ENCODE results near the gene FARS2.
"Not testable (repeated sequence)": the region's sequence is repeated elsewhere in the genome, so short reads cannot be mapped to it uniquely, and the experiment has no call there.

Gene FARS2

DNA sequence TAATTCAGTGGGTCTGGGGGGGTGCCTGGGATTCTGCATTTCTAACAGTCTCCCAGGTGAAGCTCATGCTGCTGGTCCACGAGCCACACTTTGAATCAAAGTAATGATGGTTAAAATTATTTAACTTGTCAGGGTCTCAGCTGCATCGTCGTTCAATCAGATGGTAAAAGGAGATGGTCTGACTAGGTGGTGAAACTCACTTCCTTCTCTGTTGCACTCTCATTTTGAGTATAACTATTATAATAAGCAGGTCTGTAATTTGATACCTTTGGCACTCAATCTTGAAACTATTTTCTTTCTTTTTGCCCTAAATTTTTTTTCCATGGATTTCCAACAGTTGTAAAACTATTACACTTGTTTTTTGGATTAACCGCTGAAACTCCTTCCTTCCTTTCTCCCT lies 292.5 kb downstream of the FARS2 start:
- DNase-seq: no peak

DNA sequence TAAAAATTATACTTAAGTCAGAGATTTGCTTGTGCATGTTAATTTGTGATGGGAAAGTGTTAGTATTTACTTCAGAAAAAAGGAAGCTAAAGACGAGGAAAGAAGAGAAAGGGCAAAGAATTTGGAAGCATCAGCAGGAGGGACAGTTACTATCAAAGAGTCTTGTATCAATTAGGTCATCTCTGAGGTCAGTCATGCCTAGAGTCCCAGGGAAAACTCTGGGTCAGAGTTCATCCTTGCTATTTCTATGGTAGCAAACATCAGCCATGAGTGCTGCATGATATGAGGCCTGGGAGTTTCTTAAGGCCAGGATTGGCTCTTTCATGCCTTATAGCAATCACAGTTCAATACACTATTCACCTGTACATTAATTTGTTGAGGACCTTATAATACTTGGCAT lies 292.9 kb downstream of the FARS2 start:
- DNase-seq: no peak

DNA sequence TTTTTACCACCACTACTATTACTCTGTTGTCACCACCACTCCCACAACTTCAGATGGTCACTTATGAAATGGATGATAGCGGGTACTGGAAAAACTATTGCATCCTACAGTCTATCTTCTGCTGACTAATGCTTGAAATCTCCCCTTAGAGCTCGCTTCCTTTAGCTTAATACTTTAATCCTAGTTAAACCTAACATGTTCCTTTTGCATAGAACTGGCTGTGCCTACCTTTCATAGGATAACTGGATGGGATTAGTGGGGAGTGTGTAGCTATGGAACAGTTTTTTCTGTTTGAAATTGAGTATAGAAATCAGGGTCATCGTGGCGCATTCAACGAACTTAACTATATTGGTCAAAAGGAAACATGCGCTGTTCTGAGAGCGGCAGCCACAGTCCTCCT lies 294.7 kb downstream of the FARS2 start:
- no peak for DNase-seq

DNA sequence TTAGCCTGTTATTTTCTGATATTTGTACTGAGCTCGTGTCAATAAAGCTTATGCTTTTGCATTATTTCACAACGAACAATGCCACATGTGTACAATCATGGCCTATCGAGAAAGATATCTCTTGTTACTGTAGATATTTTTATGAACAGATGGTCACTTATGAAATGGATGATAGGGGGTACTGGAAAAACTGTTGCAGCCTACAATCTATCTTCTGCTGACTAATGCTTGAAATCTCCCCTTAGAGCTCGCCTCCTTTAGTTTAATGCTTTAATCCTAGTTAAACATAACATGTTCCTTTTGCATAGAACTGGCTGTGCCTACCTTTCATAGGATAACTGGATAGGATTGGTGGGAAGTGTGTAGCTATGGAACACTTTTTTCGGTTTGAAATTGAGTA lies 296.2 kb downstream of the FARS2 start:
- DNase-seq: no peak

DNA sequence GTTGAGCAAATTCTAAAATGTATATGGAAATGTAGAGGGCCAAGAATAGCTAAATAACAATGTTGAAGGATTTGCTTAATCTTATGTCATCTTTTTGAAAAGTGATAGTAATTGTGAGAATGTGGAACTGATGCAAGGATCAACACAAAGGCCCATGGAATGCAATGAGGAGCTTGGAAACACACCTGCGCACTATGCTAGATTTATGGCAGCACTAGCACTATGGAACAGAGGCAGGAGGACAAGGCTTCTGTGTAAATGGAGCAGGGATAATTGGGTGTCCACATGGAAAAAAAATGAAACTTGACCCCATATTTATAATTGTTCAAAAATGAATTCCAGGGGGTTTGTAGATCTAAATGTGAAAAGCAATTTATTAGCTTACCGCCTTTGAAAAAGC lies 298.3 kb downstream of the FARS2 start:
- DNase-seq: no peak

DNA sequence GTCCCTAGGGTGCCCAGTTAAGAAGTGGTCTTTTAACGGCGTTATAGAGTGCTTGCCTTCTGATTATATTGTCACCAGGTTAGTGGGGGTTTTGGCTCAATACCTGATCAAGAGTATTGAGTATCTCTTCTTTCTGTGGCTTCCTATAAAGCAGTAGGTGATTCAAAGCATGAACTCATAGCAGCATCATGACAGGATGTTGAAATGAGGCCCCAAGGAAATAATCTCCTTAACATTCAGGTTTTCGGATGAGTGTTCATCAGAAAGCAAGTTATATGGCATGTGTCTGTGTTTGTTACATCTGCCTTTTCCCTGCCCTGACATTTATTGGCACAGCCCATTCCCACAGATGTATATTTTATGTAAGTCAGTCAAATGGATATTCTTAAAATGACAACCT lies 301.0 kb downstream of the FARS2 start:
- DNase-seq: no peak

DNA sequence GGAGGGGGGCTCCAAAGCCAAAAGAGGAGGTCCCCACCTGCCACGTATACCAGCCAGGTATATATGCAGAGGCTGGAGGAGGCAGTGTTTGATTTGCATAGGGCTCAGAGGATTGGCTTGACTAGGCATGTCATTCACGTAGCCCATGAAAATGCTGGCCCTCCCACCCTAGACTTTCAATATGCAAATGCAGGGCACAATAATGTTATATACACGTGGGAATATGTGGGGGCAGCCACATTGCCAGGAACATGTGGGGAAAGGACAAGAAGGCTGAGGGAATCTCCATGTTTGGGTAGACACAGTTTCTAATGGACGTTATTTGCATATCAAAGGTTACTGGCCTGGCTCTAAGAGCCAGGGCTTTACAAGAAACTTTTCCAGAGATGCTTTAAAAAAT lies 301.8 kb downstream of the FARS2 start:
- no peak for DNase-seq

DNA sequence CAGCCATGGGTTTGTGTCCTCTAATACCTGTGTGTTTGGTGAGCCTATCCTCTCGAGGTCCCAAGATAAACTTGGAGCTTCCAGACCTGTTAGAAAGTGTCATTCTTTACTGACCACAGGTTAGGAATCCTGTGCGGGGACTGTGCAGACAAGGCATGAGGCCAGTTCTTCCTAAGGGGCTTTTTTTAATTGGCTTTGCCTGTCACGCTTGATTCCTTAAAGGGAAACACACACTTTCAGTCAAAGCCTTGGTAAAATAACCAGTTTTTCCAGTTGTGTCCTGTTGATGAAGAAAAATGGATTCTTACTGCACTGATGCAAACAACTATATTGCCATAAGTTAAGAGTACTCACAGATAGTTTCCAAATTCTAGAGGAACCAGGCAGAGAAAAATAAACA lies 303.4 kb downstream of the FARS2 start:
- not testable (repeated sequence) for DNase-seq

DNA sequence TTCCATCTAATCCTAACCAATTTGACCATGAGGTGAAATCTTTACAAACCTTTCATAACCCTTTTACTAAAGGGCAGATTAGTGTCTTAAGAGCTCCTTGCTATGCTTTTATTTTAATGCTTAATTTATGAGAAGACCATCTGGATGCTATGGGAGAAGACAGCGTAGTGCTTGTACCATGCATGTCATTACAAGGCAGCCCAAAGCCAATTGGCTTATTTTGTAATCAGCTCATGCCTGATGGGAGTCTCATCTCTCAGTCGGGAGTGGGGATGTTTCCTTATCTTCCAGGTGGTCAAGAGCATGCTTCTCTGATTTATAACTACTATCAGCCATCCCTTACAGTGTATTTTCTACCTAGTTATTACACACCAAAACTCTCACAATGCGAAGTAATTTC lies 304.7 kb downstream of the FARS2 start:
- no peak for DNase-seq

DNA sequence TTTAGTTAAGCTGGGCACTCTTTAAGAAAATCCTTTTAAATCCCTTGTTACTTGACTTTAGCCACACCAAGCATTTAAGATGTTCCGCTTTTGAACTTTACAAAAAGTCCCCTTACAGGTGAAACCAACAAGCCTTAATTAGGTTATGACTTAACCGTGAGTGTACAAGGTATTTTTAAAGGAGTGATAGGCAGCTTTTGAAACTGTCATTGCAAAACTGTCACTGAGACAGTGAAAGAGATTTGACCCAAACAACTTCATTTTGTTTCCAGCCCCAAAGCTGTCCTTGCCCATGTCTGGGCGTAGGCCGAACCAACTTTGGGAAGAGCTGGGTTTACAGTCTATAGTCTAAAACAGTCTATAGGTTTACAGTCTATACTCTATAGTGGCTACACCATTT lies 305.4 kb downstream of the FARS2 start:
- no peak for DNase-seq

DNA sequence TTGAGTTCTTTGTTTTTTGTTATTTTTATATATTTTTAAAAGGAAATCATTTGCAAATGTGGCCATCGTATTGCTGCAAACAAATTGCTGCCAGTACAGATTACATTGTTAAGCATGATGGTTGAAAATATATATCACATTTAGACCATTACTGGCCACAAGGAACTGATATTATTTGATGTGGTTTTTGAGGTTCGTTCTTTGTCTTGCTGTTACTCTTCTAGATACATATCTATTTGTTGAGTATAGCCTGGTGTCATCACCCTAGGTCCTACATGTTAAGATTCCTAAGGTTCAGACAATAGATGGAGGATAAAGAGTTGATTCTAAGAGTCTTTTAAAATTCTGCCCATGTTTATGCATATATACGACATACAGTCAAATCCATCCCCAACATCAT lies 306.0 kb downstream of the FARS2 start:
- DNase-seq: no peak

DNA sequence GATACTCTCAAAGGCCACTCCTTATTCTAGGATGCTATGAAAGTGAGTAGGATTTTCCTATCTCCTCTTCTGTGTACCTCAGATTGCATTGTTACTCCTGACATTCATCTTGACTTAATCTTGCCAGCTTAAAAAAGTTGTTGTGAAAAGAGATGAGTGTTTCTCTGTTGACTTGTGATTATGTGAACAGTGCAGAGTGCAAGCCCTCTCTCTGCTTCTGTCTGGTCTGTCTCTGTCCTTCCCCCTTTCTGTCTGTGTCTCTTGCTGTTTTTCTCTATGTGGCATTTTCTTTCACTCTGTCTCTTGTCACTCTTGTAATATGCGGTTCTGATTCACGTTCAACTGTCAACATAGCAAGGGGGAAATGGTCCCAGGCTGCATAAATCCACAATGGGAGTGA lies 306.6 kb downstream of the FARS2 start:
- no peak for DNase-seq

DNA sequence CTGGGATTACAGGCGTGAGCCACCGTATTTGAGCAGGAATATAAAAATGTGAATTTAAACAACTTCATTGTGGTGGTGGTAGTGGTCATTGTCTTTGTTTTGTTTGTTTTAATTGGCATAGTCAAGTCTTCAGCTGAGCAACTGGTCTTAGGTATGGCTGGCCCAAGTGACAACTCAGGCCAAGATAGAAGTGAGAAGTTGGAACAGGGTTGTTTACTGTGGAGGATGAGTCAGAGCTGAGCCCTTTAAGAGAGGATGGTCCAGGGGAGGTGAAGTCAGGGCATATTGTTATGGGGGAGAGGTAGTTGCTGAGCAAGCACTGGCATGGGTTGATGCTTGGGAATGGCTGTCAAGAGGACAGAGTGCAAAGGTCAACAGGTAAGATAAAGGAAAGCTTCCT lies 308.2 kb downstream of the FARS2 start:
- no peak for DNase-seq

DNA sequence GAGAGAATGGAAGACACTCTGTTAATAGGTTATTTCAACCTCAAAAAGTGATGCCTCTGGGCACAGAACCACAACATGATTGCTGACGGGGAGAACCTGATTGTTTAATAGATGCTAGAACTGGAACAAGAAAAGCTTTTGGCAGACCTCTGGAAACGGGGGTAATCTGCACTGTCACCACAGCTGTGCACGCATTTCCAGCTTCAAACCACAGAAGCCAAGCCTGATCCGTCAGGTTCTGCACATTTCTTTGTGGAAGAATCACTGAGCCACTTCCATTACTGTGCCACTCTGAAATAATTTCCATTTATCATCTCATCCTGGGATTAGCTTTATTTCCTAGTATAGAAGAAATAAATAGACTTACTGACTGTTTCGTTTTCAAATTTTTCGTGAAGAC lies 309.3 kb downstream of the FARS2 start:
- no peak for DNase-seq

DNA sequence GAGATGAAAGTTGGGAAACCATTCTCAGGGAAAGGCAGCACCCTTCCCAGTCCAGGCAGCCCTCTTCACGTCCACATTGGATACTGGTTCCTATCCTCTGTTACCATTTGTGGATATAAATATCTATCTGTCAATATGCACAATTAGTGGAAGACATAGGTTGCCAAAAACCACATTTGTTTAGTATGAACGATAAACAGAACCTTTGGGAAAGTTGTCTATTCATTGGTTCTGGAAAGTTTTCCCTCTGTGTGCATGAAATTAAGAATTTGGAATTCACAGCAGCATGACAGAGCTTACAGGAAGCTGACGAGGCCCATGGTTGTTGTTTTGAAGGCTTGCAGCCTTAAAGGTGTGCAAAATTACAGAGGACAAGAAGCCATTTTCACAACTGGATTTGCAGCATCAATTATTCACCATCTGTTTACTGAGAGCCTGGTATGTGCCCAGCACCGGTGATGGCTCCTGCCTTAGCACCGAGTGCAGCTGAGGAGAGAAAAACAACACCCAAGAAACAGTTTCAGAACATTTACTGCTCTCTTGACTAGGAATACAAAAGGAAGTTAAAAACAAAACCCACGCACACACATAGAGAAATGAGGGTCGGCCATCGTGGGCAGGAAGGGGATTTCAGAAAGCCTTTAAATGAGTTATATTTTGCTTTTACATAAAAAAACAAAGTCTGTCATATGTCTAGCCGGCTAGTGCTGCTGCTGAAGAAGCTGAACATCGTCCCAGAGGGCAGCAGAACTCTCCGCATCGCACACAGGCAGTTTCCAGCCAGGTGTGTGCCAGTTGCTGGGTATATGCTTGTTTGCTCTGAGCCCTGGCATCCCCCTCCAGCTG lies 319.6 kb downstream of the FARS2 start:
- DNase-seq: no peak

DNA sequence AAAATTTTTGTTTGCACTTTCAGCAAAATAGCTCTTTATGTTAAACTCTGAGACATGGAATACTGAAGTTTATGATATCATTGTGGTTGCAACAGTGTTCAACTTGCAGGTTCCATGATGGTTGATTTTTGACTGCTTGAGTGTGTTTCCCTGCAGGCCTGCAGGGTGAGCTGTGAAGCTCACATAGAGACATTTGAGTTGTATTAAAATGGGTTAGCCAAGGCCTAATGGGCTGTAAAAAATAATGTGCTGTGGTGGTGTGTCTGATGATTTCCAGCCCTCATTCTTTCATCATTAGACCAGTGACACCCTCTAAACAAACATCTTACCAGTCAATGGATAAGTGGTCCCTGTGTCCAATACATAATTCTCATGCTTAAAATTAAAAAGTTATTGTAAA lies 321.4 kb downstream of the FARS2 start:
- no peak for DNase-seq

DNA sequence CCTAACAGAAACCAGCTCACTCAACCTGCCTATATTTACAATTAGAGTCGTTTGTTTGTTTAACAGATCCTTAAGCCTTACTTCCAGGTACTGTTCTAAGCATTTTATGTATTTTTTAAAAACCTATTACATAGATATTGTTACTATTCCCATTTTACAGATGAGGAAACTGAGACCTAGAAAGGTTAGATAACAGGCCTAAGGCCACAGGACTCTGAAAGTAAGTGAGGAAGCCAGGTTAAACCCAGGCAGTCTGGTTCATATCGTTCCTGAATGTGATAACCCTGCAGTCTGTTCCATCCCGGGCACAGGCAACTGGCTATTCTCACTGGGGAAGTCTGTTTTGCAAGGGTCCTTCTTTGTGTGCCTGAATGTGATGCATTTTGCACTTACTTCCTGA lies 322.2 kb downstream of the FARS2 start:
- no peak for DNase-seq

DNA sequence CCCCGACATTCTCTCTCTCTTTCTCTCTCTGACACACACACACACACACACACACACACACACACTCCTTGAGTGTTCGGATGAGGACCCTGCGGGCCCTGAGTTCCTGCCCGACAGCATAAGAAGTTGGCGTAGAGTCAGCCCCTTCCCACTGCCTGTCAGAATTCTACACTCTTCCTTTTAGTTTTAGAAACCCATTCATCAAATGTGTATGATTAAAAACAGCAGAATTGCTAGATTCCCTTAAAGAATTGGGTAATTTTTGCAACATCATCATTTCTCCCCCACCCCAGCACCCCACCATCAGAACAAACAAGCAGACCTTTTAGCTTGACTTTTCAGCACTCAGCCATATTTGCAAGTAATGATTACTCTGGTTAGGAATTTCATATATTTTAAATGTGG lies 322.8 kb downstream of the FARS2 start:
- DNase-seq: peak; percentile 3

DNA sequence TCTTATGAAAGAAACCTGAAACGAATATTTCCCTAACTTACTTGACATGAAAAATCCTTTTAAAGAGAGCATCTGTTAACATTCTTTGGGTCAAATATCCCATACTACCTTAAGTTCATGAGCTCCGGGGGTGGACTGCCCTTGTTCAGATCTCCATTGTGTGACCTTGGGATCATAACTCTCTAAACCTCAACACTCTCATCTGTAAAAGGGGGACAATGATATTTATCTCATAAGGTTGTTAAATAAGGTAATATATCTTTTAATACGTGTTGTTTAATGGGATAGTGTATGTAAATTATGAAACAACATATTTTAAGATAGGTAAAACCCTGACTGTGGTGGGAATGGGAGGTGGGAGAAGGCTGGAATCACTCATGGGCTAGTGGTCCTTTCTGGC lies 326.3 kb downstream of the FARS2 start:
- no peak for DNase-seq

DNA sequence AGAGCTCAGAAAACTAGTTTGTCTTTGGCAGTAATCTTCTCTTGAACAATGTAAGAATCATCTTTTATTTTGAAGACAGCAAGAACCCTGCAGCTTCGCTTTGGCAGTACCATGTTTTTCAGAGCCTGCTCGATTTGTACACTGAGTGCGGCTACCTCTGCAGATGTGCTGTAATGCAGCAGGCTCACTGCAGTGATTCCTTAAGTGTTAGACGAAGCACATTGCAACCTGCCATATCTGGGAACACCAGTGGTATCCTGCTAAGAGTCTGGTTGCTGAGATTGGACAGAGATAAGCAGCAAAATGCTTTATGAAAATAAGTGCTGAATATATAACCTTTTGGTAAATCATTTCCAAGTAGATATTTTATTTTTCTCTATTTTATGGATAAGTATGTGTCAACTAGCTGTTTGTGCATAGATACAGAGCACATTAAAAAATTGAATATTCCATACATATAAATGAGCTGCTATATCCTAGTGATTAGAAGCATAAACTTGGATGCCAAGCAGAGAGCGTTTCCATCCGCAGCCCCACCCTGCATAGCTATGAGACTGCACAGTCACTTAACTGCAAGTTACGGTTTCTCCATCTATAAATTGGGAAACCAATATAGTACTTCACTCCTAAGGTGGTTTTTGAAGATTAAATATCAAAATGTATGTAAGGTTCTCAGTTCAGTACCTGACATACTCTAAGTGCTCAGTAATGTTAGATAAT lies 328.3 kb downstream of the FARS2 start:
- DNase-seq: no peak

DNA sequence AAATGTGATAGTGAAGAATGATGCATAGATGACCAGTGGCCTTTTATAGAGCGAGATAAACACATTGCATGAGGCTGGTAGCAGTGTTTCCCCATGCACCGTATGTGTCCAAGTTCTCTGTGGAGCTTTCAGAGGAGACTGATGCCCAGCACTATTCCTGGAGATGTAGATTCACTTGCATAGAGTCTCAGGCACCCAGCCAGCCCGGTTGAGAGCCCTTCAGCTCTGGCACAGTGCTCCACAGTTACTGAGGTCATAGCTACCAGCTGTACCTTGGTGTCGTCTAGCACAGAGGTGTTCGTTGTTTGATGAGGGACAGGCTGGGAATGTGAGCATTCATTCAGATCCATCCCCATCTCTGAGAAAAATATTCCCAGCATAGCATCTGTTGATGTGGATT lies 328.9 kb downstream of the FARS2 start:
- DNase-seq: no peak

DNA sequence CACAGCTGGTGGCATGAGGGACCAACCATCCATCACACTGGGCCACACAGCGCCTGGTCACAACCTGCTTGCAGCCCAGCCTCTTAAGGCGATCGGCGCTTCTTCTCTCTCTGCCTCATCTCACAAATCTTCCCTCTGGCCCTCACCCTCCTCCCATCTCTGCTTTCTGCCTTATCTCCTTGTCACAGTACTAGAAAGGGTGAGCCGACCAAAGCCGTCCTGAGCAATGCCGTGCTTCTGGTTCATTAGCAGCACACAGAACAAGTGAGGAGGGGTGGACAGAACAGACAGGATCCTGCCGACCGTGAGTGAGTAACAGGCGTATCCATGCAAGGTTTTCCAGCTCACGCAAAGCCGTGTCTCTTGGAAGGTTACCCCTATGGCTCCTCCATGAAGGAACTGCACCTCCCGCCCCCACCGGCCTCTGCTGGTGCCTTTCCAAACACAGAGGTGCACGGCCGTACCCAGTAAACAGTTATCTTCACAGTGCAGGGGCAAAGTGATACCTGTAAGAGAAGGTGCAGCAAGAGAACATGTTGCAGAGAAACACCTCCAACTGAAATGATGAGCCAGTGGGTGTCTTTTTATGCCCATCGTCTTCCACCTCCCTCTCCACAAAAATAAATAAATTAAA lies 331.7 kb downstream of the FARS2 start:
- no peak for DNase-seq

DNA sequence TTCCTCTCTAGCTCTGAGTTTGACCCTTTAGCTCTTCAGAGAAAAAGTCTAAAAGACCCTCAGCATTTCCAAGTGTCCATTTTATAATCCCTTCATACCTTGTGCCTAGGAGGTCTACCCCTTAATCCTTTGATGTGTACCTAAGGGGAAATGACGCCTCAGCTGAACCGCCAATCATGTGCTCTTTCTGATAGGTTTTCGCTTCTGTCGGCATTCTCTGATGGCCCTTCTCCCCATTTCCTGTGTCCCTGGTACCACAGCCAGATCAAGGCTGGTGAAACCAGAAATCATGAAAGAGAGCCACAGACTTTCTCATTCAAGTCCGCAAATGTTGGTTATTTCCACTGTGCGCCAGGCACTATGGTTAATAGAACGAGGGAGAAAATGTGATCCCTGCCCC lies 333.9 kb downstream of the FARS2 start:
- DNase-seq: no peak

DNA sequence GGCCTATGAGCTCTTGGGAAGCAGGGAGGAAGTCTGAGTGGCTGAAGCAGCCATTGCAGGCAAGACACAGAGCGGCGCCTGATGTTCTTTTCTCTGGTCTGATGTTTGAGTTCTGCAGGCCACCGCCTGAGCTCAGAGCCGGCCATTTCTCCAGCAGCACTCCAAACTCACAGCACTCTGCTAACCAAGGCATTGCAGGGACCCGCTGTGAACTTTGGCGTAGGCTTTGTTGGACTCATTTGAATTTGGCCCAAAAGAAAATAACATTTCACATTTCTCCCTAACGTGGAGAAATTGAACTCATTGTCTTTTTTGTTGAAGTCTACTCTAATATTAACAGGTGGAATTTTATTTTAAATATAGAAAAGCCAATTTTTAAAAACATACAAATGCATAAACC lies 336.1 kb downstream of the FARS2 start:
- DNase-seq: no peak

All from kidney glomerular epithelial cell (primary cell).